Measurements from ENCODE around the gene OR8B2.
"Not testable (repeated sequence)": the region's sequence is repeated elsewhere in the genome, so short reads cannot be mapped to it uniquely, and the experiment has no call there.

Gene OR8B2, protein sequence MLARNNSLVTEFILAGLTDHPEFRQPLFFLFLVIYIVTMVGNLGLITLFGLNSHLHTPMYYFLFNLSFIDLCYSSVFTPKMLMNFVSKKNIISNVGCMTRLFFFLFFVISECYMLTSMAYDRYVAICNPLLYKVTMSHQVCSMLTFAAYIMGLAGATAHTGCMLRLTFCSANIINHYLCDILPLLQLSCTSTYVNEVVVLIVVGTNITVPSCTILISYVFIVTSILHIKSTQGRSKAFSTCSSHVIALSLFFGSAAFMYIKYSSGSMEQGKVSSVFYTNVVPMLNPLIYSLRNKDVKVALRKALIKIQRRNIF

GRCh38 chr11:124384399-124384798 lies at the start of gene OR8B2:
OR8B2 (minus strand) TSS chr11:124384499; CDS start chr11:124383343, 1,156 bp downstream.
- no peak for DNase-seq (ENCODE audit: low spot score)

DNA sequence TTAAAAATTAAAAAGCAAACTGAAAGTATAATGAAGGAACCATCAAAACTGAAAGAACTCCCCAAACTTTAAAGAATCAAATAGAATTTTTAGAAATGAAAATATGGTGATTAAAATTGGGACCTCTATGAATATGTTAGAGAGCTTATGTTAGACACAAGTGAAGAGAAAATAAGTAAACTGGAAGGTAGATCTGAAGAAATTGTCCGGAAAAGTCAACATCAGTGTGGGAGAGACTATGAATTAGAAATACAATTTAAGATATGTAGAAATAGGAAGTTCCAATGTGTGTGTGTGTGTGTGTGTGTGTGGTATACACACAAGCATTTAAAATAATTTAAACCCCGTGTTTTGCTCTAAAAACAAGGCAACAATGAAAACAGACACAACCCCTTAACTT lies 45.3 kb upstream of the OR8B2 start:
- no peak for DNase-seq (ENCODE audit: low spot score)

- no peak for DNase-seq (ENCODE audit: low spot score)
Observed at GRCh38 chr11:124424384-124424921, 40.2 kb upstream of the OR8B2 start, which contains the start of gene OR8B4. OR8B4 (minus strand) TSS chr11:124424871; CDS start chr11:124424871, 0 bp downstream.

DNA sequence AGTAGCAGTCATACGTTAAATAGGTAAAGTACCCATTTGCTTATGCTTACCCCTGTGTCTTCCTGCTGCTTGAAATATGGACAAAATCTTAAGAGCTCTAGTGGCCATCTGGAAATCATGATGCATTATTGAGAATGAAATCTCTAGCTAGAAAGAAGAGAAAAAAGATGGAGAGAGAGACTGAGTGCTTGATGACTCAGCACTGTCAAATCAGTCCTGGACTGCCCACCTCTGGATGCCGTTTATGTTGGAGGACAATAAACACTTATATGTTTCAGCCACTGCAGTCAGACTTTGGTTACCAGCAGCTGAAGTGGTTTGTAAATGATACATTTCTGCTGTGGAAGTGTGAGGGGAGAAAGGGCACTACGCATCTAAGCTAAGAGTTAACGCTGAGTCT lies 36.7 kb upstream of the OR8B2 start:
- DNase-seq (ENCODE audit: low spot score) = no peak

- peak; percentile 59 for DNase-seq (ENCODE audit: low spot score)
Observed at GRCh38 chr11:124415356-124415923, 31.1 kb upstream of the OR8B2 start.

DNA sequence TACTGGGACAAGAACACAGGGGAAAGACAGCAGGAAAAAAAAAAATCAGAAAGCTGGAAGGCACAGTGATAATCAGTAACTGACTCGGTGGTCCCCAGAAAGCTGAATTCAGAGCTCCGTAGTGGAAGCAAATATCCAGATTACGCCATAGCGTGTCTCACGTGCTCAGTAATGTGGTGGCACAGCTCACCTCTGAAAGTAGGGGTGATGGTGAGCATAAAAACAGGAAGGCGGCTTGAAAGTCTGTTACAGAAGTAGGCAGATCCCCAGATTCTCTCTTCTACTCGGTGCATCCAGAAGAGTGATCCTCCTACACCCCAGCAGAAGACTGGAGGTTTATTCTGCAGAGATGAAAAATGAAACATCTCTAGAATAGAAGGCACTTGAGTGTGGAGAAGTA lies 25.6 kb upstream of the OR8B2 start:
- DNase-seq (ENCODE audit: low spot score) = no peak

- no peak for DNase-seq (ENCODE audit: low spot score)
Observed at GRCh38 chr11:124405581-124405980, 21.3 kb upstream of the OR8B2 start.

GRCh38 chr11:124403186-124403585 lies 18.9 kb upstream of the OR8B2 start:
- DNase-seq (ENCODE audit: low spot score) = not testable (repeated sequence)

GRCh38 chr11:124402326-124402922 lies 18.1 kb upstream of the OR8B2 start:
- peak; percentile 73 for DNase-seq (ENCODE audit: low spot score)

DNA sequence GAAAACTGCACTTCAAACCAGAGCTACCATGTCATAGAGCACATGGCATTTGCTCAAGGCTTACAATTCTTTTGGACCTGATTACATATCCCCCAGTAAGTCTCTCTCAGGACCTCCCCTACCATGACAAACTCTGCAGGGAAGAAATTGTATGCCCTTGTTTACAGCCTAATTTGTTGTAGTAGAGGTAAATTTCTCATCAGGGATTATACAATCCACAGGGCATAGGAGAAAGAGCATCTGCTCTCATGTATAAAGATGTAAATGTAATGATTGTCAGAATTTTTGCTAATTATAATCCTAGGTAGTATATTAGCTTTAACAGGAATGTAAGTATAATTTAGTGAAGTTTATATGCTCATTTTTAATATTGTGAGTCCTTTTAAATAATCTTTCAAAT lies 14.6 kb upstream of the OR8B2 start, which contains the start of gene OR8B3:
Gene OR8B3, minus strand, starts transcription at position 101 of the 400 bp plus-strand sequence. CDS start 1,673 bp downstream, outside the sequence.
- DNase-seq (ENCODE audit: low spot score) = no peak

DNA sequence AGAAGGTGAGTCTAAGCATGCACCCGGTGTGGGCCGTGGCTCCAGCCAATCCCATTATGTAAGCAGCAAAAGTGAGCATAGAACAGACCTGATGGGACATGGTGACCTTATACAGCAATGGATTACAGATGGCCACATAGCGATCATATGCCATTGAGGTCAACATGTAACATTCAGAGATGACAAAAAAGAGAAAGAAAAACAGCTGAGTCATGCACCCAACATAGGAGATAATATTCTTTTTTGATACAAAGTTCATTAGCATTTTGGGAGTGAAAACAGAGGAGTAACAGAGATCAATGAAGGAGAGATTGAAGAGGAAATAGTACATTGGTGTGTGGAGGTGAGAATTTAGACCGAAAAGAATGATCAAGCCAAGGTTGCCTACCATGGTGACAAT lies 12.5 kb upstream of the OR8B2 start:
- not testable (repeated sequence) for DNase-seq (ENCODE audit: low spot score)

DNA sequence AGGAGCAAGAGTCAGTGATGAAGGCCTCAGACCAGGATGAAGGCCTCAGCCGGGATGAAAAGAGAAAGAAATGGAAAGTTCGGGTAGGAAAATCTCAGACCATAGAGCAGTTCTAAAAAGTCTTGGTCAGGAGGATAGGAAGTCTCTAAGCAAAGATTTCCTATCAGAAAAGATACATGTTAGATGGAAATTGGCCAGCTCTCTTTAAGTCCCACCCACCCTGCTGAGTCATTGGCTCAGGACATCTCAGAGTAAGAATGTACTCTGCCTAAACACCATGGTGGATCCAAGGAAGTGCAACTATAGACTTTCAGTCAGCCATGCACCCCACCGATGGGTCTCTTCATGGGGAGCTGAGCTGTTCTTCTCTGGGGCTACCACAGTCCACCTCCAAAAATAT lies 10.1 kb upstream of the OR8B2 start:
- no peak for DNase-seq (ENCODE audit: low spot score)

- not testable (repeated sequence) for DNase-seq (ENCODE audit: low spot score)
Observed at GRCh38 chr11:124382857-124383256, 1.4 kb downstream of the OR8B2 start.

DNA sequence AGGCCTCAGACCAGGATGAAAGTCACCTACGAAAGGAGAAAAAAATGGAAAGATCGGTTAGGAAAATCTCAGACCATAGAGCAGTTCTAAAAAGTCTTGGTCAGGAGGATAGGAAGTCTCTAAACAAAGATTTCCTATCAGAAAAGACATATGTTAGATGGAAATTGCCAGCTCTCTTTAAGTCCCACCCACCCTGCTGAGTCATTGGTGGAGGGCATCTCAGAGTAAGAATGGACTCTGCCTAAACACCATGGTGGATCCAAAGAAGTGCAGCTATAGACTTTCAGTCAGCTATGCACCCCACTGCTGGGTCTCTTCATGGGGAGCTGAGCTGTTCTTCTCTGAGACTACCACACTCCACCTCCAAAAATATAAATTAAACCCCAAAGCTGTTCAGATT lies 3.7 kb downstream of the OR8B2 start:
- DNase-seq (ENCODE audit: low spot score) = no peak

DNA sequence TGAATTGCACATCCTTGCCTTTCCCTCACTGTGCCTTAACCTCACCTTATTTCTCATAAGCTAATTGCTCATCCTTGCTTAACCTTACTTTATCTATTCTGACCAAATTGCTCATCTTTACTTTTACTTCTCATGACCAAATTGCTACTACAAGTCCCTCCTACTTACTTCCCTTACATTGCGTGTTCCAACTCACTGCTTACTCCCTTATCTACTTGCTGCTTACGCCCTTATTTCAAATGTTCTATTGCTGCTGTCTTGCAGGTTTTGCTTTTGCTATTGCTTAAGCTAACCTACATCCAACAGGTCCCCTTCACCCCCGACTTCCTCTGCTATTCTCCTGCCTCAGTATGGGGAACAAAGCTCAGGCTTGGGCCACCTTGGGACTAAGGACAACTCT lies 8.0 kb downstream of the OR8B2 start:
- DNase-seq (ENCODE audit: low spot score) = no peak

DNA sequence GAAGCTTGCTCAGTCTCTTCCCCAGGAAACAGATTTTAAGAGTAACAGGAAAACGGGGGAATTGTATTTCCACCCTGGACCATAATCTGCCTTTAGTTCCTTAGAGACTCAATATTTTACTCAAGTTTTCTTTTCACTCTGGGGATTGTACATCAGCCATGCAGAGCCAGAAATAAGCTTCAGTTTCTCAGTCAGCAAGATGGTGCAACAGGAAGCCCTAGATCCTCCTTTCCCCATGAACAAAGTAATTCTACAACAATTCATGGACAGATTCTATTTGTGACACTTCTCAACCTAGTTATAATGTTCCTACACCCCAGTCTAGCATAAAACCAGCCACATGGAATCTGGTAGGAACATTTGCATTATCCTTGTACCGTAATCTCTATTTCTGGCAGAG lies 24.7 kb downstream of the OR8B2 start:
- no peak for DNase-seq (ENCODE audit: low spot score)

DNA sequence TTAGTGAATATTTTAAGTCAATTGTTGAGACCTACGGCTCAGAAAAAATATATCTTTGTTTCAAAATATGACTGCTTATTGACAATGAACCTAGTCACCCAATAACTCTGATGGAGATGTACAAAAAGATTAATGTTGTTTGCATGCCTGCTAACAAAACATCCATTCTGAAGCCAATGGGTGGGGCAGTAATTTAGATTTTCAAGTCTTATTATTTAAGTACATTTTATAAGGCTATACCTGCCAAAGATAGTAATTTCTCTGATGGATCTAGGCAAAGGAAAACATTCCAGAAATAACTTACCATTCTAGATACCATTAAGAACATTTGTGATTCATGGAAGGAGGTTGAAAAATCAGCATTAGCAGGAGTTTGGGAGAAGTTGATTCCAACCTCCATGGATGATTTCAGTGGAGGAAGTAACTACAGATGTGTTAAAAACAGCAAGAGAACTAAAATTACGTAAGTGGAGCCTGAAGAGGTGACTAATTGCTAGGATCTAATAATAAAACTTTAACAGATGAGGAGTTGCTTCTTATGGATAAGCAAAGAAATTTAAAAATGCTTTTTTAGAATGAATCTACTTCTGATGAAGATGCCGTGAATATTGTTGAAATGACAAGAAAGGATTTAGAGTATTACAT lies 37.9 kb downstream of the OR8B2 start:
- no peak for DNase-seq (ENCODE audit: low spot score)

GRCh38 chr11:124344346-124344745 lies 40.0 kb downstream of the OR8B2 start:
- no peak for DNase-seq (ENCODE audit: low spot score)

DNA sequence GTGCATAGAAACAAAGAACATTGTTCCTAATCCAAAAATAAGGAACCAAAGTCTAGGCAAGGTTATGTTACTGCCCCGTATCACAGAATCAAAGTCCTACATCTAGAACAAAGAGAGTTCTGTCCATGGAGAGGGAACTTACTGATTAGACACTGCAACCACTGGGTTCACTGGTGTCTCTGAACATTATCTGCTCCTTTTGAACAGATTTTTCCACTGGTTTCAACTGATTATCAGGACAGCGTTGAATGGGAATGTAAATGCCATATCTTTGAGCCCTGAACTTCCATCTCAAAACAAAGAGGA lies 44.2 kb downstream of the OR8B2 start:
- DNase-seq (ENCODE audit: low spot score) = no peak

- DNase-seq (ENCODE audit: low spot score) = no peak
Observed at GRCh38 chr11:124339396-124340141, 44.7 kb downstream of the OR8B2 start.
